H9 (cell line): ENCODE data around the gene C1QTNF1. TPM values are rescaled to one million over a fixed set of nuclear protein-coding genes. Genes with fewer than 3 reads are reported as not detected.

Experiments
- DNase-seq: peaks from one replicate; pipeline ENCODE4 v3.0.0-alpha.2; 2017
- H2AFZ ChIP-seq: one replicate; pipeline ENCODE4 v1.6.1; 2013; ENCODE audit warnings: mild to moderate bottlenecking, low read length, control low read depth, moderate library complexity
- H2AK5ac ChIP-seq: 2 replicates; pipeline ENCODE4 v1.6.1; 2013; ENCODE audit warnings: low read length, control low read depth, mixed read lengths; ENCODE audit not compliant: insufficient read length
- H2BK120ac ChIP-seq: one replicate; pipeline ENCODE4 v1.6.1; 2013; ENCODE audit warnings: low read depth, mild to moderate bottlenecking, low read length, control low read depth, inconsistent platforms; ENCODE audit not compliant: poor library complexity, severe bottlenecking
- H2BK12ac ChIP-seq: 2 replicates; pipeline ENCODE4 v1.6.1; 2013; ENCODE audit warnings: low read length, control low read depth, mixed read lengths, low read depth; ENCODE audit not compliant: insufficient read length
- H2BK15ac ChIP-seq: 2 replicates; pipeline ENCODE4 v1.6.1; 2013; ENCODE audit warnings: low read depth, low read length, control low read depth
- H2BK20ac ChIP-seq: one replicate; pipeline ENCODE4 v1.6.1; 2013; ENCODE audit warnings: low read depth, mild to moderate bottlenecking, low read length, control low read depth, inconsistent platforms; ENCODE audit not compliant: poor library complexity, severe bottlenecking
- H2BK5ac ChIP-seq: 2 replicates; pipeline ENCODE4 v1.6.1; 2013; ENCODE audit warnings: low read length, control low read depth, mixed read lengths; ENCODE audit not compliant: insufficient read length
- H3K14ac ChIP-seq: 2 replicates; pipeline ENCODE4 v1.6.1; 2013; ENCODE audit warnings: low read length, control low read depth; ENCODE audit not compliant: insufficient read depth
- H3K18ac ChIP-seq: 2 replicates; pipeline ENCODE4 v1.6.1; 2013; ENCODE audit warnings: low read depth, mild to moderate bottlenecking, mixed read lengths, low read length, control low read depth; ENCODE audit not compliant: insufficient read length
- H3K23ac ChIP-seq: 2 replicates; pipeline ENCODE4 v1.6.1; 2013; ENCODE audit warnings: low read length, control low read depth, mixed read lengths, low read depth; ENCODE audit not compliant: insufficient read length
- H3K23me2 ChIP-seq: 2 replicates; pipeline ENCODE4 v1.6.1; 2013; ENCODE audit warnings: low read depth, mild to moderate bottlenecking, mixed read lengths, low read length, control low read depth; ENCODE audit not compliant: insufficient read length, poor library complexity, severe bottlenecking
- H3K27ac ChIP-seq: 2 replicates; pipeline ENCODE4 v1.5.1; 2013; ENCODE audit warnings: low read length, control low read depth, mixed read lengths, low read depth; ENCODE audit not compliant: insufficient read length
- H3K27me3 ChIP-seq: 2 replicates; pipeline ENCODE4 v1.6.1; 2013; ENCODE audit warnings: low read length, control low read depth, inconsistent platforms; ENCODE audit not compliant: insufficient read depth
- H3K4ac ChIP-seq: 2 replicates; pipeline ENCODE4 v1.6.1; 2013; ENCODE audit warnings: low read depth, mild to moderate bottlenecking, control low read depth, inconsistent platforms, low read length, moderate library complexity
- H3K4me1 ChIP-seq: 2 replicates; pipeline ENCODE4 v1.6.1; 2013; ENCODE audit warnings: low read length, control low read depth, inconsistent platforms; ENCODE audit not compliant: insufficient read depth
- H3K4me2 ChIP-seq: 2 replicates; pipeline ENCODE4 v1.6.1; 2013; ENCODE audit warnings: low read length, control low read depth, mixed read lengths; ENCODE audit not compliant: insufficient read length, insufficient read depth
- H3K56ac ChIP-seq: 2 replicates; pipeline ENCODE4 v1.6.1; 2013; ENCODE audit warnings: low read depth, mild to moderate bottlenecking, mixed read lengths, low read length, control low read depth; ENCODE audit not compliant: insufficient read length
- H3K79me1 ChIP-seq: 2 replicates; pipeline ENCODE4 v1.6.1; 2013; ENCODE audit warnings: low read depth, mild to moderate bottlenecking, moderate library complexity, low read length, control low read depth, inconsistent platforms; ENCODE audit not compliant: insufficient read depth, poor library complexity, severe bottlenecking
- H3K79me2 ChIP-seq: 2 replicates; pipeline ENCODE4 v1.6.1; 2013; ENCODE audit warnings: low read length, control low read depth, inconsistent platforms; ENCODE audit not compliant: insufficient read depth
- H3K9ac ChIP-seq: 2 replicates; pipeline ENCODE4 v1.6.1; 2013; ENCODE audit warnings: low read length, control low read depth, mixed read lengths; ENCODE audit not compliant: insufficient read length; ENCODE audit errors: extremely low read depth
- H3K9me3 ChIP-seq: one replicate; pipeline ENCODE4 v1.6.1; 2013; ENCODE audit warnings: low read depth, low read length, inconsistent platforms; ENCODE audit not compliant: control insufficient read depth
- H3T11ph ChIP-seq: one replicate; pipeline ENCODE4 v1.6.1; 2013; ENCODE audit warnings: mild to moderate bottlenecking, low read length, control low read depth, inconsistent platforms
- H4K20me1 ChIP-seq: one replicate; pipeline ENCODE4 v1.6.1; 2013; ENCODE audit not compliant: control insufficient read depth, insufficient read length, insufficient read depth
- H4K5ac ChIP-seq: 2 replicates; pipeline ENCODE4 v1.6.1; 2013; ENCODE audit warnings: low read depth, mild to moderate bottlenecking, mixed read lengths, low read length, control low read depth; ENCODE audit not compliant: insufficient read length
- H4K8ac ChIP-seq: replicated peaks from 2 replicates; pipeline ENCODE4 v1.6.1; 2013; ENCODE audit warnings: low read length, control low read depth, mixed read lengths, low read depth; ENCODE audit not compliant: insufficient read length
- H4K91ac ChIP-seq: 2 replicates; pipeline ENCODE4 v1.6.1; 2013; ENCODE audit warnings: low read depth, mild to moderate bottlenecking, moderate library complexity, mixed read lengths, low read length, control low read depth; ENCODE audit not compliant: insufficient read length
- H3K27ac Mint-ChIP-seq, 3 experiments: 2 replicates in 2 of 3; 3 replicates in 1 of 3; pipeline ENCODE4 v1.8.0; 2020 to 2021; ENCODE audit warnings: mixed read lengths in 3 of 3, mild to moderate bottlenecking in 1 of 3, moderate library complexity in 1 of 3
- H3K27me3 Mint-ChIP-seq: 2 replicates; pipeline ENCODE4 v1.8.0; 2021; ENCODE audit warnings: low read depth, mild to moderate bottlenecking, moderate library complexity, mixed read lengths
- H3K36me3 Mint-ChIP-seq, 3 experiments: 2 replicates in 2 of 3; 3 replicates in 1 of 3; pipeline ENCODE4 v1.8.0; 2020 to 2021; ENCODE audit warnings: low read depth in 3 of 3, mixed read lengths in 3 of 3; ENCODE audit not compliant: insufficient read depth in 1 of 3
- H3K4me1 Mint-ChIP-seq, 2 experiments: 2 replicates each; pipeline ENCODE4 v1.8.0; 2020; ENCODE audit warnings: mixed read lengths in 2 of 2
- H3K4me3 Mint-ChIP-seq, 2 experiments: 2 replicates in 1 of 2; 3 replicates in 1 of 2; pipeline ENCODE4 v1.8.0; 2020 to 2021; ENCODE audit warnings: mild to moderate bottlenecking in 2 of 2, mixed read lengths in 2 of 2, moderate library complexity in 1 of 2
- H3K9me3 Mint-ChIP-seq, 2 experiments: 2 replicates in 1 of 2; 3 replicates in 1 of 2; pipeline ENCODE4 v1.8.0; 2020; ENCODE audit warnings: mild to moderate bottlenecking in 2 of 2, mixed read lengths in 2 of 2, moderate library complexity in 1 of 2
- CTCF ChIP-seq: fragments of 200-600 bp; sonication (generic); conservative IDR thresholded peaks from 3 replicates; pipeline ENCODE4 v1.8.0; 2021; ENCODE audit warnings: antibody characterized with exemption, mild to moderate bottlenecking
- WGBS: extraction: QIAGEN DNeasy Blood & Tissue Kit; methylation state at CpG from one replicate; pipeline ENCODE4 v1.1.7; 2013; ENCODE audit warnings: missing lambda C conversion rate, low lambda C conversion rate, mixed read lengths; ENCODE audit not compliant: insufficient read length; ENCODE audit errors: extremely low coverage; 5-methylcytosine and 5-hydroxymethylcytosine counted together
- total RNA-seq: library from RNA; stranded (reverse); gene quantifications from 2 replicates; pipeline ENCODE4 v1.2.1, GENCODE V29; 2021

The C1QTNF1 gene
- total RNA-seq, 1 experiment from 2014 or later, result 0.96 TPM

GRCh38 chr17:79024901-79025737, 1.1 kb downstream of the C1QTNF1 start:
- H3K36me3 Mint-ChIP-seq, result no peaks in the 10 kb centered on the region; a peak in 1 of 7 replicates

More at GRCh38 chr17:79024901-79025737, 1.1 kb downstream of the C1QTNF1 start:
- Histone ChIP-seq H2BK12ac (no peak overlapping the region), H4K8ac (no peak overlapping the region), H3K56ac (no peak overlapping the region), H3K14ac (no peak overlapping the region), H3K23ac (no peak overlapping the region), H2BK120ac (no peak overlapping the region), H4K20me1 (no peaks in the 10 kb centered on the region), H3K4me2 (peak overlapping the region; percentile 89), H3K79me2 (no peaks in the 10 kb centered on the region), H3K4me1 (no peaks in the 10 kb centered on the region), H3K9me3 (no peaks in the 10 kb centered on the region), H4K5ac (no peak overlapping the region), H3K4ac (no peak overlapping the region), H4K91ac (no peak overlapping the region), H2BK20ac (no peak overlapping the region), H3K27me3 (peaks cover 36% of the 10 kb centered on the region; the same call in 1 of the 2 replicates), H2AFZ (no peak overlapping the region), H3K23me2 (peaks cover 13% of the 10 kb centered on the region), H2AK5ac (no peak overlapping the region), H3K18ac (no peak overlapping the region), H3K27ac (no peak overlapping the region), H3T11ph (no peak overlapping the region), H3K79me1 (no peaks in the 10 kb centered on the region), H2BK15ac (no peak overlapping the region), H2BK5ac (no peak overlapping the region), H3K9ac (no peak overlapping the region)
- no peak for DNase-seq
- Mint-ChIP-seq H3K27me3 (peaks cover 100% of the 10 kb centered on the region), H3K4me1 (peaks cover 10 to 24% of the 10 kb centered on the region in 2 experiments), H3K9me3 (no peaks in the 10 kb centered on the region), H3K4me3 (peak overlapping the region; percentile 76 to 85), H3K27ac (no peak overlapping the region)
- WGBS, result no CpG with 5 or more reads among the region's 31 CpGs
- no peak for TF ChIP-seq CTCF
